HG03342 (cell line): ENCODE measurements around the gene GPR50.

ENCODE experiments used
- ATAC-seq: cut with Tn5 transposase; IDR thresholded peaks from one replicate; pipeline ENCODE4 v1.9.1; 2021; ENCODE audit warnings: mild to moderate bottlenecking, moderate library complexity; ENCODE audit not compliant: unreplicated experiment

The GPR50 gene

DNA sequence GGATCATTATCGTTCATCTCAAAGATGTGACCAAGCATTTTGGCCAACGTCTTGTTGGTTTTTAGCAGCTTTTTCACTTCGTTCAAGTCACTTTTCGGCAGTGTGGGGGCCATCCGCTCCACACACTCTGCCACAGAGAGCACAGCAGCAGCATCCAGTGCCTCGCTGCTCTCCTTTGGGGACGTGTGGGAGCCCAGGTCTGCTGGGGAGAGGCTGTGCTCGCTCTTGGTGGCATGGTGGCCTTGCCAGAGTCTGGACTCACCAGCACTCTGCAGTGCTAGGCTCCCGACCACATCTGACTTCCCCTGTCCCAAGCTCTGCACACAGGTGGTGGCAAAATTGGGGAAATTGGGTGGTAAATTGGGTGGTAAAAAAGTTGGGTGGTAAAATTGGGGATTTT, 50.6 kb downstream of the GPR50 start:
- no peak for ATAC-seq

GRCh38 chrX:151227627-151228026, 51.2 kb downstream of the GPR50 start:
- ATAC-seq = no peak

DNA sequence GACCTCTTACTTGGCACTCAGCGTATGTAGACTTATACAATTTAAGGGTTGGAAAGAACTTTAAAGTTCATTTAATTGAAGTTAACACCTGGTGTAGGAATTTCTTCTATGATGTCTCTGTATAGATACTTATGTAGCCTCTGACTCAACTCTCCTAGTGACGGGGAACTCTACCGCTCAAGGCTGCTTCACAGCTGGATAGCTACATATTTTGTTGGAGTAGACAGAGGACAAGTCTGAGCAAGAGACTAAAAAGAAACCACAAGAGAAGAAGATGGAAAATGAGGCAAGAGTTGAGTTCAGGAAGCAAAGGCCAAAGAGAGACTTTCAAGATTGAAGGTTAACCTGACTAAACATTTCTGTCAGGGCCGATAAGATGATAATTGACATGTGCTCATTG, 52.6 kb downstream of the GPR50 start:
- ATAC-seq = no peak
